ENCODE data around the gene PRSS56.

PRSS56 gene

GRCh38 chr2:232543491-232543890, 23.3 kb downstream of the PRSS56 start:
- H3K4me1 Mint-ChIP-seq: peaks cover 23% of the 10 kb centered on the region
- H3K27ac Mint-ChIP-seq: no peak overlapping the region
- H3K9me3 Mint-ChIP-seq: peaks cover 11% of the 10 kb centered on the region
- no peaks in the 10 kb centered on the region for H3K27me3 Mint-ChIP-seq (ENCODE audit: low read depth)
- H3K4me3 Mint-ChIP-seq: peak overlapping the region in 1 of 3 experiments; percentile 46
- H3K36me3 Mint-ChIP-seq (ENCODE audit: low read depth): peaks cover 45% of the 10 kb centered on the region
- TF ChIP-seq CTCF (IDR thresholded peaks at IDR 0.05; ENCODE audit: unreplicated experiment in 3 of 3): no peak

- Mint-ChIP-seq H3K9me3 (peaks cover 17% of the 10 kb centered on the region), H3K4me1 (peaks cover 17% of the 10 kb centered on the region), H3K27ac (no peak overlapping the region), H3K4me3 (peak overlapping the region in 1 of 3 experiments; percentile 46), H3K27me3 (ENCODE audit: low read depth) (no peaks in the 10 kb centered on the region), H3K36me3 (ENCODE audit: low read depth) (peaks cover 51% of the 10 kb centered on the region)
- TF ChIP-seq CTCF (IDR thresholded peaks at IDR 0.05; ENCODE audit: unreplicated experiment in 3 of 3): no peak
Measured at GRCh38 chr2:232543928-232544631, 23.9 kb downstream of the PRSS56 start.

- H3K9me3 Mint-ChIP-seq: peaks cover 21% of the 10 kb centered on the region
- peaks cover 16% of the 10 kb centered on the region for H3K4me1 Mint-ChIP-seq
- peak overlapping the region in 1 of 3 experiments; percentile 16 for H3K4me3 Mint-ChIP-seq
- peaks cover 57% of the 10 kb centered on the region for H3K36me3 Mint-ChIP-seq (ENCODE audit: low read depth)
- H3K27me3 Mint-ChIP-seq (ENCODE audit: low read depth): no peaks in the 10 kb centered on the region
- no peak for TF ChIP-seq CTCF (IDR thresholded peaks at IDR 0.05; ENCODE audit: unreplicated experiment in 3 of 3)
- H3K27ac Mint-ChIP-seq: no peak overlapping the region
Measured at GRCh38 chr2:232544674-232545073, 24.5 kb downstream of the PRSS56 start.

- peaks cover 18% of the 10 kb centered on the region for H3K4me1 Mint-ChIP-seq
Measured at GRCh38 chr2:232545511-232546375, 25.6 kb downstream of the PRSS56 start.

GRCh38 chr2:232547991-232548390, 27.8 kb downstream of the PRSS56 start:
- no peak overlapping the region for H3K27ac Mint-ChIP-seq
- no peak for TF ChIP-seq CTCF (IDR thresholded peaks at IDR 0.05; ENCODE audit: unreplicated experiment in 3 of 3)
- no peaks in the 10 kb centered on the region for H3K27me3 Mint-ChIP-seq (ENCODE audit: low read depth)
- peaks cover 68% of the 10 kb centered on the region for H3K36me3 Mint-ChIP-seq (ENCODE audit: low read depth)
- peaks cover 18% of the 10 kb centered on the region for H3K4me1 Mint-ChIP-seq
- peaks cover 26% of the 10 kb centered on the region for H3K9me3 Mint-ChIP-seq
- peak overlapping the region in 2 of 3 experiments; percentile 23 to 62 for H3K4me3 Mint-ChIP-seq

More at GRCh38 chr2:232545511-232546375, 25.6 kb downstream of the PRSS56 start:
- peaks cover 26% of the 10 kb centered on the region for H3K9me3 Mint-ChIP-seq
- H3K27me3 Mint-ChIP-seq (ENCODE audit: low read depth): no peaks in the 10 kb centered on the region
- peak overlapping the region in 1 of 3 experiments; percentile 54 for H3K4me3 Mint-ChIP-seq
- no peak for TF ChIP-seq CTCF (IDR thresholded peaks at IDR 0.05; ENCODE audit: unreplicated experiment in 3 of 3)
- no peak overlapping the region for H3K27ac Mint-ChIP-seq
- peaks cover 63% of the 10 kb centered on the region for H3K36me3 Mint-ChIP-seq (ENCODE audit: low read depth)
